GM18508 (cell line): ENCODE results near the gene GRM5.
A peak's percentile ranks its signal among the peaks of the same experiment; 100 is the strongest.
"Not testable (repeated sequence)": the region's sequence is repeated elsewhere in the genome, so short reads cannot be mapped to it uniquely, and the experiment has no call there.

Source experiments
- ATAC-seq: cut with Tn5 transposase; IDR thresholded peaks from one replicate; pipeline ENCODE4 v1.9.1; 2021; ENCODE audit warnings: moderate number of reproducible peaks; ENCODE audit not compliant: insufficient read depth, unreplicated experiment

GRM5 gene

DNA sequence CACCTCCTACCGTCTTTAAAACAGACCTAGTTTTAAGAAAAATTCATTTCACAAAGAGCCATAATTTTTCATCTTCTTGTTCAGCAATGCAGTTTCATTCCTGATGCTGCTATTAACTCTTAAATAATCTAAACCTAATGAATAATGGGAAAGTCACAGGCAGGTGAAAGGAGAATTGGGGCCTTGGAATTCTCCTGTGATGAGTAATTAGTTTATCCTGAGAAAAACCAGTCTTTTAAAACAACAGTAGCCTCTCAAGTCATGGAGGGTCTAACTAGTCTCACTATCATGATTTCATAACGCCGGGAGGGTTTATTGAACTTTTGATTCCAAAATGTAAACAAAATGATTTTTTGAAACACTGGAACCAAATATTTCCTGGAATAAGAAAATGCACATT is 86.8 kb downstream of the GRM5 start:
- not testable (repeated sequence) for ATAC-seq

DNA sequence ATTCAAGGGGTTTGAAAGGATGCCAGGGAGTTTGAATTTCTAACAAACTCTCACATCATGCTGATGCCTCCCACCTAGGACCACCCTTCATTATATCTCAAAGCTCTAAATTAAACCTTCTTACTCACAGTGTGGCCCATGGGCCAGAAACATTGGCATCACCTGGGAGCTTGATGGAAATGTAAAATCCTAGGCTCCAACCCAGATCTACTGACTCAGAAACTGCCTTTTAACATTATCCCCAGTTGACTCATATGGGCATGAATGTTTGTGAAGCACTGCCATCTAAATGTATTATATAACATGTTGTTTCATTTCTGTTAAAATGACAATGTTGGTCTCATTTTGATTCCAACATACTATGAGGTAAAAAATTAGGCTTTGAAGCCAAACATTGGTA is 90.3 kb downstream of the GRM5 start:
- not testable (repeated sequence) for ATAC-seq

DNA sequence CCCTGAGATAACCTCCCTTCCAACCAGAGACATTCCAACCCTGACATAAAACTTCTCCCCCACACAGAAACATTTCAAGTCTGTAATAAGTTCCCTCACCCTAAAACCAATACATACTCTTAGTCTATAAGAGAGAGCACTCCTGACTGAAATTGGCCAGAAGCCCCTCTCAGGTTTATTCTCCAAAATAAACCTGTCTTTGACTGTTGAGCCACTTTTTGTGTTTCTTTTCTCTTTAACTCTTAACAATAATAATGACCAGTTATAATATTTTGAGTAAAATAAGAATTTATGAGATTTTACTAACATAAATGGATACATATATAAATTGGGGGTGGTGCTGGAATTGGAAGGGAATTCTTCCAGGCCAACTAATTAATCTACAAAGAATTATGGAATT is 93.6 kb downstream of the GRM5 start:
- no peak for ATAC-seq

DNA sequence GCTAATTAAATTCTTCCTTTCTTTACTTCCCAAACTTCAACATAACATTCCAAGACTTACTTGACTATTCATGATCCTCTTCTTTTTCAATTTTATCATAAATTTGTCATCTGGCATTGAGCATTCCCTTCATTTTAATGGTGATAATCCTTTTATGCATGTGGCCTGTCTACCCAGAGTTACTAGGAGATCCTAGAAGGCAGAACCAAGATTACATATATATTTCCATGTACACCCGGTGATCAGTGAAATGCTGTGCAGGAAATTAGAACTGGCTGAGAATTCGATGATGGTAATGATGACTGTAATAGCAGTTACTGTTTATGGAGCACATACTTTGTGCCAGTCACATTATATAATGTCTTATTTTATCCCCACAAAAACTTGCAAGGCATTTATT is 104.2 kb downstream of the GRM5 start:
- not testable (repeated sequence) for ATAC-seq

DNA sequence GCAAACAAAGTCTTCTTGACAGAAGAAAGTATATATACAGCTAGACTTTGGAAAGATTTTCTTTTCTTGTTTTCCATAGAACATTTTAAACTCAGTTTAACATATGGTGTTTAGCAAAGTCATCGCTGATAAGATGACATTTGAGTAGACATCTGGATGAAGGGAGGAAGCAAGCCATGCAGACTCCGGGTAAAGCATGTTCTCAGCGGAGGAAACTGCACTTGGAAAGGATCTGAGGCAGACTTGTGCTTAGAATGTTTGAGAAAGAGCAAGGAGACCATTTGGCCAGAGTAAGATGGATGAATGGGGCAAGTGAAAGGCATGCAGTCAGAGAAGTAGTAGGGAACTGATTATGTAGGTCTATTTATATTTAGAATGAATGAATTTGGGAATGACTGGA is 105.9 kb downstream of the GRM5 start:
- ATAC-seq: not testable (repeated sequence)

DNA sequence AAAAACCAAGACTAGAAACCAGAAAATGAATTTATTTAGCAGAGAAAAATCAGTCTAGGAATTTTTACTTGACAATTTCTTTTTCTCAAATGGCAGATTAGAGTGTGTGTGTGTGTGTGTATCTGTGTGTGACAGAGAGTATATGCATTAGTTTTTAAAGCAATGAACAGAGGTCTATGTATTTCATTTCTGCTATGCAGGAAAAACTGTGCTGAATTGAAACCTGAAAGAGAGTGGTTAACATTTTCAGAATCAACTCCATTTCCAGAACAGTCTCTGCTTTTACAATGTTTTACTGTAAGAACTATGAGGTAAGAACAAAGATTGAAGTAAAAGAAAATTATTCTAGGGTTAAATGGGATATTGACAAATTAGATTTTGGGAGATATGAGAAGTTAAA is 114.8 kb downstream of the GRM5 start:
- ATAC-seq: no peak

DNA sequence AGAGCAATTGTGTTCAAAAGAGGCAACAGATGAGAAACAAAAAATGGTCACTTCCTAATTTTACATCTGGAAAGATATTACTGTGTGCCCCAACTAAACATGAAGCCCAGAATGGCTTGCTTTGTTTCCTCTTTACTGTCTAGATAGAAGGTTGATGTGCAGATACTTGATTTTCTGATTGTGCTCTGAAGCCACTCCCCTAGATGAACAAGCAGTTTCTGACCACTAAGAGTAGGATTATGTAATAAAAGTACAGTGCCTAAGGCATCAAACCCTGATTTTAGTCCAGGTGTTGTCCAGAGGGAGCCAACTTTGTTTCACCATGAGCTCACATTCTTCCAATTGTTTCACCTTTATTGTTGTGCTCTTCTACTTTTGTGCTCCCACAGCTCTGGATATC is 116.9 kb downstream of the GRM5 start:
- ATAC-seq: not testable (repeated sequence)

DNA sequence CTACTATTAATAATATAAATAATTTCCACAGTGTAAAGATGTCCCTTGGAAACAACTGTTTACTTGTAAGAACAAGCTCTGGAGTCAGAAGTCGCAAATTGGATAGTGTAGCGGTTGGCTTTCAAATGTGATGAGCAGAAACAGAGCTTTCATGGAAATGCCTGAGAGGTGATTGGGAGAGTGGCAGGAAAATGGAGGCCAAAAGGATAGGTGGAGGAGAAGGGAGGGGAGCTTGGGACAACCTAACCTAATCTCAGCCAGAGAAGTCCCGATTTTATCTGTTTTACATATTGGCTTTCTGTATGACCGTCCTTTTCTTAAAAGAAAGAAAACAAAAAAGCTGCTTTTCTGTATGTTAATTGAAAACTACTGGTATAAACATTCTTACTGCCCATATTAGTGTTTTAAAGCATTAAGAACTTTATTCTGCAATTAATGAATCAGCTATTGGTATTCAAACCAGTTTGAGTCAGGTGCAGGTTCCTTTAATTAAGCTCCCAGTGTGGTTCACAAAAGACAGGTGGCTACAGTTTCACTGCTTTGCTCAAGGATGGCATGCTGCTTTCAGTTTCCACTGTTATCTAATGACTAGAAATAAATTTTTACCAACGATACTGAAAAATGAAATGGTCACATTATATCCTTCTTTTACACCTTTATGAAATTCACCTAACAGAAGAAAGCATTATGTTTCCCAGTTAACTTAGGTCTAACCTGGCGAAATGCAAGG is 117.8 kb downstream of the GRM5 start:
- ATAC-seq: peak; percentile 82

DNA sequence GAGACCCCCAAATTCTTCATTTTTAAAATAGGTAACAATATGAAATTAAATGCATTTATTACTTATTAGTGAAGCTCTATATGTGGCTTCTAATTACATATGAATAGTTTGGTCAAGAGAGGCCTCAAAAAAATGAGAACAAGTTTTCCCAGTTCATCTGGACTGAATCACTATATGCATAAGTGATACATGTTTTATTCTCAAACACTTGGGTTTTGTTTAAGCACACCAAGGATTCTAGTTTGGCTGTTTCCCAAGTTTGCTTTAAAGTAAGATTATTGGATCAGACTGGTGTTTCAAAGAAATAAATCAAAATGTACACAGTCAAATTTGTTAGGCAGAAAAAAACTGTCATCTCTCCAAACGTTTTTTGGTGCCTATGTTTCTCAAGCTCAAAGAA is 136.1 kb downstream of the GRM5 start:
- ATAC-seq: not testable (repeated sequence)

DNA sequence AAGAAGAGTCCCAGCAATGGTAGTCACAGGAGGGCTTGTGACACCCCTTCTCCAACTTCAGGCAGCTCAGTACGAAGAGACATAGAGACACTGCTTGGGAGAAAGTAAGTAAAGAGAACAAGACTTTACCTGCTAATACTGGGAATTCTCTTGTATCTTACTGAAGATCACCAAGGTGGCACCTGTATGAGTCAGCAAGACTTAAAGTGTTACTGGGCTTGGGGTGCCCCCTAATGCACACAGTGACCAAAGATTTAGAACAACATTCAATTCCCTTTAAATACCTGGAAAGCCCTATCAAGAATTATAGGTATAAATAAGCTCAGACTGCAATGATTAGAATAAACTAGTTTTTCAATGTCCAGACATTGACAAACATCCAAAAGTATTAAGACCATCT is 148.7 kb downstream of the GRM5 start:
- not testable (repeated sequence) for ATAC-seq

DNA sequence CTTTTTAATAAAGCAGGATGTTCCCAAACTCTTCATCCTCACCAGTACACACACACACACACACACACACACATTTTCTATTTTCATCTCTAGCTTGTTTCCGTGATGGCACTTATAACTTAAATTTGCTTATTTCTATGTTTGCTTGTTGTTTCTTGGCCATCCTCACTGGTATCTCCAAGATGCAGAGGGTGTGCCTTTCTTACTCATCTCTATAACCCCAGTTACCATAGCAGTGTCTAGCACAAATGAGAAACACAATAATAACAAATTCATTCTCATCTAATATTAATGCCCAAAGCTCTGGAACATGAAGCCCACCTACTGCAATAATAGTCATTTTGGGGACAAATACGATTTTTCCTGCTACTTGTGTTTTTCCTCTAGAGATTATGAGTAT is 156.3 kb downstream of the GRM5 start:
- no peak for ATAC-seq

DNA sequence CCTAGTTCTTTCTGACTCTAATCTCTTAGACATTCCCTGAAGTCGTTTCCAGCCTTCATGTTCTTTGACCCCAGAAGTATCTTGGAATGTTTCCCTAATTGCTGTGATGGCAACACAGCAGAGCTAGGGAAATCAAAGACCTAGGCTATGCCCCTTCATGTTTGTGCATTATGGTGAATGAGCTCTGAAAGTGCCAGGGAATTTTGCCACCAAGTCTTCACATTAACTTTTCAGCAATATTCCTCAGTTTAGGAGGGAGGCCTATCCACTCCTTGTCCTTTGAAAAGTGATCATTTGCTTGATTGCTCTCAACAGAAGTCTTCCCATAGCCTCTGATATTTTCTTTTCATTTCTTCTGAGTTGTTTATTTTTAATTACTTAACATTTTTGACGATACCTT is 164.3 kb downstream of the GRM5 start:
- not testable (repeated sequence) for ATAC-seq

DNA sequence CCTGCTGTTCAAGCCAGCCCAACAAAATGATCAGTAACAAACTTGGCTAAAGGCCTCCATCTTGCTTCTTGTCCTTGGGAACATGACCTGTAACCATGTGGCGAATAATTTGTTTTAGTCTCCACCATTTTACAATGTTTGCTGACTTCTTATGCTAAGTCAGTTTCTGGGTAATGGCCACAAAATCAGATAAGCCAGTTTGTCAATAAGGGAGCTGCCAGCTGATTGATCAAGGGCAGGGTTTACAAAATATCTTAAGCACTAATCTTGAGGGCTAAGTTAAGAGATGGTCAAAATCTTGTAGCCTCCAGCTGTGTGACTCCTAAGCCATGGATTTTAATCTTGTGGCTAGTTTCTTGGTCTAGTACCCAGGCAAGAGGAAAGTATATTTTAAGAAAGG is 176.9 kb downstream of the GRM5 start:
- ATAC-seq: not testable (repeated sequence)

DNA sequence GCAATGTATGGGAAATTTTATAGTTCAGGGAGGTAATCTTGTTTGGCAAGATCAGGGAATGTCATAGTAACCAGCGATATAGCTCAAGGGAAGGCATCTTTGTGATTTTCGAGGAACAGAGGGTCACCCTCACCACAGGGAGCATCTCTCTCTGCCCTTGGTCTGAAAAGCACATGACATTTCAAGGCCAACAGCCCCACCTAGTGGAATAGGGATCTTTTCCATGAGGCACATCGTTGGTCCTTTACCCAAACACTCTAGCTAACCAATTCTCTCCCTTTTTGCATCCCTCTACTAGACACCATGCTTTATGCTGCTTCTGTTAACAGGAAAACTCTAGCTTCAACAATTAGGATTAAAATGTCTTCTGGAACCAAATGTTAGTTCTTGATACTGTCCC is 179.0 kb downstream of the GRM5 start:
- ATAC-seq: no peak

DNA sequence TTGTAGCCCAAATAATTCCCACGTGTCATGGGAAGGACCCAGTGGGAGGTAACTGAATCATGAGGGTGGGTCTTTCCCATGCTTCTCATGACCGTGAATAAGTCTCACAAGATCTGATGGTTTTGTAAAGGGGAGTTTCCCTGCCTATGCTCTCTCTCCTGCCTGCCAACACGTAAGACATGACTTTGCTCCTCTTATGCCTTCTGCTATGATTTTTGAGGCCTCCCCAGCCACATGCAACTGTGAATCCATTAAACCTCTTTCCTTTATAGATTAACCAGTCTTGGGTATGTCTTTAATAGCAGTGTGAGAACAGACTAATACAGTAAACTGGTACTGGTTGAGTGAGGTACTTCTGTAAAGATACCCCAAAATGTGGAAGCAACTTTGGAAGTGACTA is 183.0 kb downstream of the GRM5 start:
- not testable (repeated sequence) for ATAC-seq

DNA sequence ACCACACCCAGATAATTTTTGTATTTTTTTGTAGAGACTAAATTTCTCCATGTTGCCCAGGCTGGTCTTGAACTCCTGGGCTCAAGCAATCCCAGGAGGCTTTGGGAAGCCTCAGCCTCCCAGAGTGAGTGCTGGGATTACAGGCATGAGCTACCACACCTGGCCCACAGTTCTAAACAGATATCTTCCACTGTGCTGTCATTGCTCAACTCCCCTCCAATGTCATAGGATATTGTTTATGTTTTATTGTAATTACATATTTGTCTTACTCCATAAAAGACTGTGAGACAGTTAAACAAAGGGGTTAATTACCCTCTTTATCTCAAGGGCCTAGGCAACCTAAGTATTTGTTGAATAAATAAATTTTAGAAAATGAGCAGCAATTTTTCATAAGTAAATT is 204.2 kb downstream of the GRM5 start:
- no peak for ATAC-seq

DNA sequence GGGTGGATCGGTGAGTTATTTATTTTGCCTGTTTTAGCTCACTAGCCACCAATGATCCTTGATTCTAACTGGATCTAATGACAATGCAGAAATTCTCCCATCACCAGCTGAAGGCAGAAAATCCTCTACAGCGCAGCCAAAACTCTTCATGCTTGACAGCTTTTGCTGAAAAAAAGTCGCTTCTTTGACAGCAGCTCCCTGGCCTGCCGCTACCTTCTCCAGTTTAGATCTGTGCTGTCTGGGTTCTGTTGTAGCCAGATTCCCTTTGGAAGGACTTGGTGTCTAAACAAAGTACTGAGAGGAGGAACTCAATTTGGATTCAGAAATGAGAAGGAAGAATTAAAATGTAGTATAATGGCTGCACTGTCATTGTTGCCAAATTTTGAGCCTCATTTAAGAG is 205.4 kb downstream of the GRM5 start:
- ATAC-seq: not testable (repeated sequence)

DNA sequence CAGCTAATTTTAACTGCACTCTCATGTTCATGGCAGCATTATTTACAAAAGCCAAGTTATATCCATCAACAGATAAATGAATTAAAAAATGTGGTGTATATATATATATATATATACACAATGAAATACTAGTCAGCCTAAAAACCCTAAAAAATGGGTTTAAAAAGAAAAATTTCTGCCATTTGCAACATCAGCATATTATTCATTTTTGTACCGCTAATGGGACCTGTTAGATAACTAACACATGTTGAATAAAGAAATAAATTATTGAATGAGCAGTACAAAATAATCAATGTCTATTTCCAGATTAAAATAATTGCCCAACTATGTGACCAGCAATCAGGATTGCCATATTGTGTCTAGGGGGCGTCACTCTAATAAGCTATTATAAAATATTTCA is 211.8 kb downstream of the GRM5 start:
- ATAC-seq: not testable (repeated sequence)

DNA sequence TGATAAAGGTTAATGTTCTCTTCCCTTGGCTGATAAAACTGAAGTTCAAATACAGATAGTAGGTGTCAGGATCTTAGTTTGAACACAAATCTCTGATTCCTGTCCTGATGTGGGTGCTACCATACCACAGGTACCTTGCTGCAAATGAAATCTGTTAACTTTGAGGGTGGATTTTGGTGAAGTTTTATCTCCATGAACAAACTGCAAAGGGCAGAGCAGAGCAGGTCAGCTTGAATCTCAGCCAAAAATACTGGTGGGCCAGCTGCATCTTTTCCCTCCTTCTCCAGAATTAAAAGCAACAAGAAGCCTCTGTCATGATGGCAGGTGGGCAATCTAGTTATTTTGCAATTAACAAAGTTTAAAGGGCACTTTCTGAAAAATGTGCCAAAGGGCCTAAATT is 214.2 kb downstream of the GRM5 start:
- not testable (repeated sequence) for ATAC-seq

DNA sequence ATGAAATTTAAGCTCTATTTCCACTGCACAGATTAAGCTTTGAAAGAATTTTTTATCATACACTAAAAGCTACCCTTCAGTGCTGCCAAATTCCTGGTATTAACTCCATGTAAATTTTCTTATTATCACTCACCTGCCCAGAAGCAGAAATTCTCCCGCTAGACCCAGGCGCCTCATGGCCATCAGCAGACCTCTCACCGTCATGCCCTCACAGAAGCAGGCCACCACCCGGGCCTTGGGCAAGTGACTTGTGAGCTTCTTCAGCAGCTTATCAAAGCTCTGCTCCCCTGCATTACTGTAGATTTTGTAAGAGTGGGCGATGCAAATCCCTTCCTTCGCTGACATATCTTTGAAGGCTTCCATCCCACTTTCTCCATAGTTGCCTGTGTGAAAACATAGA is 216.0 kb downstream of the GRM5 start:
- ATAC-seq: not testable (repeated sequence)

DNA sequence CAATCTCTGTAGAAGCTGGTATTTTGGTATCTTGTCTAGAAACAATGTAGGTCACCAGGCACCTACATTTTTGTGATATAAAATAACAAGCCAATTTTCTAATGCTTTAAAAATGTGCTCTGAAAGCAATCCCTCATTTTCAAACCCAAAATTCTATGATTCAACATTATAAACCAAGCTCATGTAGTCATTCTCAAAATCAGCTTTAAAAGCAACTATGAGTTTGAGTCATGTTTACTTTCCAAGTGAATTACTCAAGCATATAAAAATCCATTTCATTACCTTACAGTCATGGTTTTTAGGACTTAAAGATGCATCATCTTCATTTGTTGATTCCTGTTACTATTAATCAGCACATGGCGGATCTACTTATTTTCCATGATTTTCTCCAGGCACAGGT is 216.4 kb downstream of the GRM5 start:
- ATAC-seq: no peak

DNA sequence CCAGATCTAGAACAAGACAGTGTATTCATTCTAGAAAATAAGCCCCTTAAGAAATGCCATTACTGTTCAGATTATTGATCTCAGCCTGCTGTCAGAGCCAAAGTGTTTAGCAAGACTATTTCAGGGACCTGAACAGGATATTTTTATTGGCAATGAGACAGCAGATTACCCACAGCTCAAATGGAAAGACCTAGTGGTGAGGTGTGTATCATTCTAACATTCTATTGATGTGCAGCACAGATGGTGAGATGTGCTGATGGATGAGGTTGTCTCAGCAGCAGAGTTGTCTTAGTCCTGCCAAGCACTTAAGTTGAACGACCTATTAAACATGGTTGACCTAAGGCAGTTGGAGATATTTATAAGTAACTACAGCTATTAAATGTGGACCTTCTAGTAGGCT is 219.5 kb downstream of the GRM5 start:
- not testable (repeated sequence) for ATAC-seq
